C4-2B (cell line): ENCODE results near the gene SHISA9.

ENCODE experiments used
- CTCF ChIP-seq: fragments of 450-650 bp; conservative IDR thresholded peaks from 2 replicates; pipeline ENCODE4 v1.5.1; 2017; ENCODE audit warnings: mild to moderate bottlenecking
- ZFX ChIP-seq: fragments of 450-650 bp; IDR thresholded peaks from 2 replicates; pipeline ENCODE4 v1.6.1; 2017

- TF ChIP-seq CTCF (no peak), ZFX (no peak)
Observed at GRCh38 chr16:13095061-13095460, 193.7 kb downstream of the SHISA9 start.
